Fibroblast of villous mesenchyme (primary cell): ENCODE measurements around the gene RNF181. TPM values are rescaled to one million over a fixed set of nuclear protein-coding genes. Genes with fewer than 3 reads are reported as not detected.
A peak's percentile ranks its signal among the peaks of the same experiment; 100 is the strongest.

Experiments
- DNase-seq: peaks from one replicate; pipeline ENCODE4 v3.0.0-alpha.2; 2010; ENCODE audit warnings: low read depth
- H3K4me3 ChIP-seq: 2 replicates; pipeline ENCODE4 v1.5.1; 2011; ENCODE audit warnings: low read depth, mild to moderate bottlenecking, low read length
- CTCF ChIP-seq: IDR thresholded peaks from 2 replicates; pipeline ENCODE4 v1.5.1; 2012; ENCODE audit warnings: low read depth, mild to moderate bottlenecking, low read length; ENCODE audit not compliant: insufficient read depth
- total RNA-seq: library from RNA; depleted of rRNA; stranded (reverse); fragments of >200 nt; gene quantifications from 2 replicates; pipeline ENCODE4 v1.2.3, GENCODE V29; 2012

RNF181 gene
- 130 and 221 TPM in 2 replicates for total RNA-seq

GRCh38 chr2:85595301-85596025 is at the start of gene RNF181:
Gene RNF181 (plus strand): TSS chr2:85595745. CDS start chr2:85595764, 19 bp downstream.
- peak; percentile 99 for DNase-seq
- TF ChIP-seq CTCF: no peak
- H3K4me3 ChIP-seq: peak within 1 kb of the TSS; percentile 92

DNA sequence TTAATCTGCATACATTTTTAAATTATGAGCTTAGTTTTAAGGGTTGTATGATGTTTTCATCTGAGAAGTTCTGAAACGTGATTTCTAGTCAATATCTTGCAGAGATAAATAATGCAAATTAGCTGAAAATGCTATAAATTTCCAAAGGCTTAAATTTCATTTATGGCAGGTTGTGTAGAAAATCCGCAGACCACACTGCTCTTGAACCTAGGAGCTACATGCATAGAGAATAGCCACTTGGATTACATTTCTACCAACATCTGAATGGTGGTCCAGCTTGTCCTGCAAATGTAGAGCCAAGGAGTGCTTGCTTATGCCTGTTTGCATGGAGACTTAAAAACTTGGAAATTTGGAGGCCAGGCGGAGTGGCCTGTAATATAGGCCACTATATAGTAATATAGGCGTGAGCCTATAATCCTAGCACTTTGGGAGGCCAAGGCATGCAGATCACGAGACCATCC is 49.7 kb upstream of the RNF181 start:
- H3K4me3 ChIP-seq: no peak overlapping the region
- no peak for TF ChIP-seq CTCF
- DNase-seq: peak; percentile 42

DNA sequence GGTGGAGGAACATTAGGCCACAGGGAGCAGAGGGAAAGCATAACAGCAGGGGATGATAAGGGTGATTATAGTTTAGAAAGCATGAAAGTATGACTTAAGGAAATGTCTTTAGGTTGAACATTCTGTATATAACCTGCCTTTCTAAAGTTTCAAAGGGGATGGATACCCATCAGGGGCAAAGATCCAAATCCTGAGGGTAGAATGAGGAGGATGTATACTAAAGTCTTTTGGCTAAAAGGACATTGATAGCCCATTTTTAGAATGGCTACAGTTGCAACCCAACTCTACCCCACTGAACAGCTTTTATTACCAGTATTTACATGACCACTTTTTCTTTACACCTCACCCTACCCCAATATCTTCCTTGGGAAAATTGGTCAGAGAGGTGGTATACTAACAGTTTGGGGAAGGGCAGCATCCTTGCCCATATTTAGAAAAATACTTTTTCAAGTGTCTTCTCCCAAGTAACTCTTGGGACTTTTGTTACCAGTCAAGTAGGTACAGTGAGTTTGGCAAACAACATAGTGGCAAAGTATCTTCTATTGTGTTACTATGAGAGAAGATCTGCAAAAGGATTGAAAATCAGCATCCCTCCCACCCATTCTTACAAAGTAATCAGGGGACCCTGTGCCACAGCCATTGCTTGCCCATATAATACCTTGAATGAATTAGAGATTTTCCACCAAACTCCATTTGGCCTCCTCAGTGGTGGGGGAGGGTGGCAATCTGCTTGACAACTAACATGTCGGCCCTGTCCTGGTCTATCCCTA is 48.3 kb upstream of the RNF181 start:
- TF ChIP-seq CTCF: no peak
- DNase-seq: peak; percentile 42
- no peak overlapping the region for H3K4me3 ChIP-seq

DNA sequence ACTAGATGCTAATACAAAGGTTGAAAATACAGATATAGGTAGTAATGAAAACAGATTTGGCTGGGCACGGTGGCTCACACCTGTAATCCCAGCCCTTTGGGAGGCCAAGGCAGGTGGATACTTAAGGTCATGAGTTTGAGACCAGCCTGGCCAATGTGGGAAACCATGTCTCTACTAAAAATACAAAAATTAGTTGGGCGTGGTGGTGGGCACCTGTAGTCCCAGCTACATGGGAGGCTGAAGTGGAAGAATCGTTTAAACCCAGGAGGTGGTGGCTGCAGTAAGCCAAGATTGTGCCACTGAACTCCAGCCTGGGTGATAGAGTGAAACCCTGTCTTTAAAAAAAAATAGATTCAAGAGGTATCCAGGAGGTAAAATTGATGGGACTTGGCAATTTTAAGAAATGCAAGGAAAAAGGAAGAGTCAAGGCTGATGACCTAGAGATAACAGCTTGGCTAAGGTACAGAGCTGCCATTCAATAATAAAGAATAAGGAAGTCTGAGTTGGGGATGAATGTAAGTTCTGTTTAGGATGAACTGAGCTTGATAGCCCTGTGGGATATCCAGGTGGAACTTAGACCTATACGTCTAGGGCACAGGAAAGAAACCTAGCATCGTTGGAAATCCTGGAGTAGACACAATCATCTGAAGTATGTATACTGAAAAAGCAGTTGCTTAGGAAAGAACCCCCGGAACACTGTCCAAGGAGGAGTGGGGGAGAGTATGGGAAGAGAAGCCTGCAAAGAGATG is 47.5 kb upstream of the RNF181 start:
- DNase-seq: peak; percentile 39
- no peak overlapping the region for H3K4me3 ChIP-seq
- no peak for TF ChIP-seq CTCF

DNA sequence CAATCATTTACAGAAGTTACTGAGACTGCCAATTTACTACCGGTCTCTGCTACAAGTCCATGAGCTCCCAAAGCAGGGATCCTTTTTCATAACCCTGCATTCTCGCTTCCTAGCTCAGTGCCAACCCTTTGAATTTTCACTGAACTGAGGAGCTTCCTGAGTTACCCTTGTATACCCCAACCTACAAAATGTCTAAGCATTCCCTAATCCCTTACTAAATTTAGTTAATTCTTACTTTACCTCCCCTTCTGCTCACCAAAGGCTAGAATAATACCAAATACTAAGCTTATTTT is 47.0 kb upstream of the RNF181 start:
- no peak overlapping the region for H3K4me3 ChIP-seq
- no peak for DNase-seq
- TF ChIP-seq CTCF: no peak

DNA sequence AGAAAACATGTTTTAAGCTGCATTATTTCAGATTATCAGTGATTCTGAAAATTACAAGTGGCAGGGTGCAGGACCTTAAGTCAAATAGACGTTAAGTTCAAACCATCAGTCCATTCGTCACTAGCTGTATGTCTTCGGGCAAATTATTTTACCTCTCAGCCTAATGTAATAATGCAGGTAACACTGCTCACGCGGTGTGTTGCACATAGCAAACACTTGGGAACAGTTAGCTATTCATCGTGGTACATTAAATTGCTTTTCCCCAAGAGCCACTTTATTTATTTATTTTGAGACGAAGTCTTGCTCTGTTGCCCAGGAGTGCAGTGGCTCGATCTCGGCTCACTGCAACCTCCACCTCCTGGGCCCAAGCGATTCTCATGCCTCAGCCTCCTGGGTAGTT is 46.5 kb upstream of the RNF181 start:
- no peak for TF ChIP-seq CTCF
- DNase-seq: peak; percentile 14

More for the DNA sequence above, 46.5 kb upstream of the RNF181 start:
- H3K4me3 ChIP-seq: no peak overlapping the region
